H9 (cell line): ENCODE data around the gene KRTAP4-8. TPM values are rescaled to one million over a fixed set of nuclear protein-coding genes. Genes with fewer than 3 reads are reported as not detected.
"Not testable (repeated sequence)": the region's sequence is repeated elsewhere in the genome, so short reads cannot be mapped to it uniquely, and the experiment has no call there.

Experiments used
- DNase-seq: peaks from one replicate; pipeline ENCODE4 v3.0.0-alpha.2; 2017
- H2AFZ ChIP-seq: one replicate; pipeline ENCODE4 v1.6.1; 2013; ENCODE audit warnings: mild to moderate bottlenecking, low read length, control low read depth, moderate library complexity
- H2AK5ac ChIP-seq: 2 replicates; pipeline ENCODE4 v1.6.1; 2013; ENCODE audit warnings: low read length, control low read depth, mixed read lengths; ENCODE audit not compliant: insufficient read length
- H2BK120ac ChIP-seq: one replicate; pipeline ENCODE4 v1.6.1; 2013; ENCODE audit warnings: low read depth, mild to moderate bottlenecking, low read length, control low read depth, inconsistent platforms; ENCODE audit not compliant: poor library complexity, severe bottlenecking
- H2BK12ac ChIP-seq: 2 replicates; pipeline ENCODE4 v1.6.1; 2013; ENCODE audit warnings: low read length, control low read depth, mixed read lengths, low read depth; ENCODE audit not compliant: insufficient read length
- H2BK15ac ChIP-seq: 2 replicates; pipeline ENCODE4 v1.6.1; 2013; ENCODE audit warnings: low read depth, low read length, control low read depth
- H2BK20ac ChIP-seq: one replicate; pipeline ENCODE4 v1.6.1; 2013; ENCODE audit warnings: low read depth, mild to moderate bottlenecking, low read length, control low read depth, inconsistent platforms; ENCODE audit not compliant: poor library complexity, severe bottlenecking
- H2BK5ac ChIP-seq: 2 replicates; pipeline ENCODE4 v1.6.1; 2013; ENCODE audit warnings: low read length, control low read depth, mixed read lengths; ENCODE audit not compliant: insufficient read length
- H3K14ac ChIP-seq: 2 replicates; pipeline ENCODE4 v1.6.1; 2013; ENCODE audit warnings: low read length, control low read depth; ENCODE audit not compliant: insufficient read depth
- H3K18ac ChIP-seq: 2 replicates; pipeline ENCODE4 v1.6.1; 2013; ENCODE audit warnings: low read depth, mild to moderate bottlenecking, mixed read lengths, low read length, control low read depth; ENCODE audit not compliant: insufficient read length
- H3K23ac ChIP-seq: 2 replicates; pipeline ENCODE4 v1.6.1; 2013; ENCODE audit warnings: low read length, control low read depth, mixed read lengths, low read depth; ENCODE audit not compliant: insufficient read length
- H3K23me2 ChIP-seq: 2 replicates; pipeline ENCODE4 v1.6.1; 2013; ENCODE audit warnings: low read depth, mild to moderate bottlenecking, mixed read lengths, low read length, control low read depth; ENCODE audit not compliant: insufficient read length, poor library complexity, severe bottlenecking
- H3K27ac ChIP-seq: 2 replicates; pipeline ENCODE4 v1.5.1; 2013; ENCODE audit warnings: low read length, control low read depth, mixed read lengths, low read depth; ENCODE audit not compliant: insufficient read length
- H3K27me3 ChIP-seq: 2 replicates; pipeline ENCODE4 v1.6.1; 2013; ENCODE audit warnings: low read length, control low read depth, inconsistent platforms; ENCODE audit not compliant: insufficient read depth
- H3K4ac ChIP-seq: 2 replicates; pipeline ENCODE4 v1.6.1; 2013; ENCODE audit warnings: low read depth, mild to moderate bottlenecking, control low read depth, inconsistent platforms, low read length, moderate library complexity
- H3K4me1 ChIP-seq: 2 replicates; pipeline ENCODE4 v1.6.1; 2013; ENCODE audit warnings: low read length, control low read depth, inconsistent platforms; ENCODE audit not compliant: insufficient read depth
- H3K4me2 ChIP-seq: 2 replicates; pipeline ENCODE4 v1.6.1; 2013; ENCODE audit warnings: low read length, control low read depth, mixed read lengths; ENCODE audit not compliant: insufficient read length, insufficient read depth
- H3K56ac ChIP-seq: 2 replicates; pipeline ENCODE4 v1.6.1; 2013; ENCODE audit warnings: low read depth, mild to moderate bottlenecking, mixed read lengths, low read length, control low read depth; ENCODE audit not compliant: insufficient read length
- H3K79me1 ChIP-seq: 2 replicates; pipeline ENCODE4 v1.6.1; 2013; ENCODE audit warnings: low read depth, mild to moderate bottlenecking, moderate library complexity, low read length, control low read depth, inconsistent platforms; ENCODE audit not compliant: insufficient read depth, poor library complexity, severe bottlenecking
- H3K79me2 ChIP-seq: 2 replicates; pipeline ENCODE4 v1.6.1; 2013; ENCODE audit warnings: low read length, control low read depth, inconsistent platforms; ENCODE audit not compliant: insufficient read depth
- H3K9ac ChIP-seq: 2 replicates; pipeline ENCODE4 v1.6.1; 2013; ENCODE audit warnings: low read length, control low read depth, mixed read lengths; ENCODE audit not compliant: insufficient read length; ENCODE audit errors: extremely low read depth
- H3K9me3 ChIP-seq: one replicate; pipeline ENCODE4 v1.6.1; 2013; ENCODE audit warnings: low read depth, low read length, inconsistent platforms; ENCODE audit not compliant: control insufficient read depth
- H3T11ph ChIP-seq: one replicate; pipeline ENCODE4 v1.6.1; 2013; ENCODE audit warnings: mild to moderate bottlenecking, low read length, control low read depth, inconsistent platforms
- H4K20me1 ChIP-seq: one replicate; pipeline ENCODE4 v1.6.1; 2013; ENCODE audit not compliant: control insufficient read depth, insufficient read length, insufficient read depth
- H4K5ac ChIP-seq: 2 replicates; pipeline ENCODE4 v1.6.1; 2013; ENCODE audit warnings: low read depth, mild to moderate bottlenecking, mixed read lengths, low read length, control low read depth; ENCODE audit not compliant: insufficient read length
- H4K8ac ChIP-seq: replicated peaks from 2 replicates; pipeline ENCODE4 v1.6.1; 2013; ENCODE audit warnings: low read length, control low read depth, mixed read lengths, low read depth; ENCODE audit not compliant: insufficient read length
- H4K91ac ChIP-seq: 2 replicates; pipeline ENCODE4 v1.6.1; 2013; ENCODE audit warnings: low read depth, mild to moderate bottlenecking, moderate library complexity, mixed read lengths, low read length, control low read depth; ENCODE audit not compliant: insufficient read length
- H3K27ac Mint-ChIP-seq, 3 experiments: 2 replicates in 2 of 3; 3 replicates in 1 of 3; pipeline ENCODE4 v1.8.0; 2020 to 2021; ENCODE audit warnings: mixed read lengths in 3 of 3, mild to moderate bottlenecking in 1 of 3, moderate library complexity in 1 of 3
- H3K27me3 Mint-ChIP-seq: 2 replicates; pipeline ENCODE4 v1.8.0; 2021; ENCODE audit warnings: low read depth, mild to moderate bottlenecking, moderate library complexity, mixed read lengths
- H3K36me3 Mint-ChIP-seq, 3 experiments: 2 replicates in 2 of 3; 3 replicates in 1 of 3; pipeline ENCODE4 v1.8.0; 2020 to 2021; ENCODE audit warnings: low read depth in 3 of 3, mixed read lengths in 3 of 3; ENCODE audit not compliant: insufficient read depth in 1 of 3
- H3K4me1 Mint-ChIP-seq, 2 experiments: 2 replicates each; pipeline ENCODE4 v1.8.0; 2020; ENCODE audit warnings: mixed read lengths in 2 of 2
- H3K4me3 Mint-ChIP-seq, 2 experiments: 2 replicates in 1 of 2; 3 replicates in 1 of 2; pipeline ENCODE4 v1.8.0; 2020 to 2021; ENCODE audit warnings: mild to moderate bottlenecking in 2 of 2, mixed read lengths in 2 of 2, moderate library complexity in 1 of 2
- H3K9me3 Mint-ChIP-seq, 2 experiments: 2 replicates in 1 of 2; 3 replicates in 1 of 2; pipeline ENCODE4 v1.8.0; 2020; ENCODE audit warnings: mild to moderate bottlenecking in 2 of 2, mixed read lengths in 2 of 2, moderate library complexity in 1 of 2
- CTCF ChIP-seq: fragments of 200-600 bp; sonication (generic); conservative IDR thresholded peaks from 3 replicates; pipeline ENCODE4 v1.8.0; 2021; ENCODE audit warnings: antibody characterized with exemption, mild to moderate bottlenecking
- WGBS: extraction: QIAGEN DNeasy Blood & Tissue Kit; methylation state at CpG from one replicate; pipeline ENCODE4 v1.1.7; 2013; ENCODE audit warnings: missing lambda C conversion rate, low lambda C conversion rate, mixed read lengths; ENCODE audit not compliant: insufficient read length; ENCODE audit errors: extremely low coverage; 5-methylcytosine and 5-hydroxymethylcytosine counted together
- total RNA-seq: library from RNA; stranded (reverse); gene quantifications from 2 replicates; pipeline ENCODE4 v1.2.1, GENCODE V29; 2021

Gene KRTAP4-8
- total RNA-seq, 1 experiment from 2014 or later = not detected

DNA sequence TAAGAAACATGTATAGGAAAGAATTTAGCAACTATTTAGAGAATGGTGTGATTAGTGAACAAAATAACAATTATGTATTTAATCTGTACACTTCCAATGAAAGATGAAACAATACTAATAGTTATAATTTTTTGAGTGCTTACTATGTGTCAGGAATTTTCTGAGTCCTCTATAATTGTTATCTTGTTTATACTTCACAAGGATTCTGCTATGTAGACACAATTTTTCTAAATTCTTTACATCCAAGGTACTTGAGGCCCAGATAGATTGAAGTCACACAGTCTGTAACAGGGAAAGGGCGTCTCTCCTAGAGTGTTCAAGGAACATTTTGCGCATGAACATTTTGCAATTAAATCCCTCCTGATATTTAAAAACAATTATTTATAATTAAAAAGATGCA is 27.1 kb upstream of the KRTAP4-8 start:
- no peak overlapping the region for H3K27ac Mint-ChIP-seq
- Histone ChIP-seq H3K79me2 (no peaks in the 10 kb centered on the region), H2AK5ac (no peak overlapping the region), H3K27me3 (no peaks in the 10 kb centered on the region), H4K91ac (no peak overlapping the region), H3K4ac (no peak overlapping the region), H2BK20ac (no peak overlapping the region), H3K23ac (no peak overlapping the region), H2BK120ac (no peak overlapping the region), H3T11ph (no peak overlapping the region), H3K27ac (no peak overlapping the region), H2BK12ac (no peak overlapping the region), H3K9ac (no peak overlapping the region), H3K4me1 (no peaks in the 10 kb centered on the region), H3K18ac (no peak overlapping the region), H4K8ac (no peak overlapping the region), H2BK5ac (no peak overlapping the region), H3K4me2 (no peak overlapping the region), H3K56ac (no peak overlapping the region), H3K9me3 (no peaks in the 10 kb centered on the region), H3K14ac (no peak overlapping the region), H3K23me2 (no peaks in the 10 kb centered on the region), H4K5ac (no peak overlapping the region), H2AFZ (no peak overlapping the region), H4K20me1 (no peaks in the 10 kb centered on the region), H3K79me1 (no peaks in the 10 kb centered on the region), H2BK15ac (no peak overlapping the region)
- no peak for DNase-seq
- H3K9me3 Mint-ChIP-seq = peaks cover 4 to 11% of the 10 kb centered on the region in 2 experiments; a peak in 4 of 5 replicates
- TF ChIP-seq CTCF = no peak
- peaks cover 0 to 2% (median 0%) of the 10 kb centered on the region in 3 experiments; a peak in 2 of 7 replicates for H3K36me3 Mint-ChIP-seq
- WGBS = no CpG with 5 or more reads among the region's 2 CpGs
- peaks cover 8 to 9% of the 10 kb centered on the region in 2 experiments for H3K4me1 Mint-ChIP-seq
- H3K4me3 Mint-ChIP-seq = no peak overlapping the region
- no peaks in the 10 kb centered on the region; the same call in 1 of the 2 replicates for H3K27me3 Mint-ChIP-seq

GRCh38 chr17:41123991-41124371 is 26.0 kb upstream of the KRTAP4-8 start, which contains the start of gene KRTAP4-12:
KRTAP4-12 (minus strand) TSS chr17:41124182; CDS start chr17:41124122, 60 bp downstream.
- H3K23ac ChIP-seq, H3K14ac ChIP-seq, H2BK20ac ChIP-seq, H3K9me3 Mint-ChIP-seq, H3K36me3 Mint-ChIP-seq, H3K56ac ChIP-seq, H3K9ac ChIP-seq, H3T11ph ChIP-seq, H2BK5ac ChIP-seq, H3K4ac ChIP-seq, H4K5ac ChIP-seq, H3K4me1 Mint-ChIP-seq, H3K27me3 ChIP-seq, H3K79me1 ChIP-seq, H3K27me3 Mint-ChIP-seq, H3K9me3 ChIP-seq, H2AK5ac ChIP-seq, H3K4me3 Mint-ChIP-seq, DNase-seq, H2BK15ac ChIP-seq, H3K4me1 ChIP-seq, H2BK12ac ChIP-seq, H3K4me2 ChIP-seq, H4K8ac ChIP-seq, H3K18ac ChIP-seq, H4K20me1 ChIP-seq, H2BK120ac ChIP-seq, H3K23me2 ChIP-seq, H3K27ac ChIP-seq, H2AFZ ChIP-seq, H4K91ac ChIP-seq, H3K79me2 ChIP-seq: not testable (repeated sequence)
- peak within 1 kb of the TSS in 2 of 3 experiments; percentile 26 to 36; a peak in 2 of 7 replicates for H3K27ac Mint-ChIP-seq
- no CpG with 5 or more reads among the region's 3 CpGs for WGBS
